ENCODE results near the gene PKN1.

Gene PKN1
- long read RNA-seq, transcript PKN1-201 (22 exons, 3,069 nt): minor isoform, 5 of 432 reads
- long read RNA-seq, transcript PKN1-202 (22 exons, 2,960 nt): major isoform, 290 of 432 reads
- long read RNA-seq, partial matches to known transcripts: 76 of 432 reads
- long read RNA-seq, other reads (novel, unspliced or antisense): 61 of 432 reads

DNA sequence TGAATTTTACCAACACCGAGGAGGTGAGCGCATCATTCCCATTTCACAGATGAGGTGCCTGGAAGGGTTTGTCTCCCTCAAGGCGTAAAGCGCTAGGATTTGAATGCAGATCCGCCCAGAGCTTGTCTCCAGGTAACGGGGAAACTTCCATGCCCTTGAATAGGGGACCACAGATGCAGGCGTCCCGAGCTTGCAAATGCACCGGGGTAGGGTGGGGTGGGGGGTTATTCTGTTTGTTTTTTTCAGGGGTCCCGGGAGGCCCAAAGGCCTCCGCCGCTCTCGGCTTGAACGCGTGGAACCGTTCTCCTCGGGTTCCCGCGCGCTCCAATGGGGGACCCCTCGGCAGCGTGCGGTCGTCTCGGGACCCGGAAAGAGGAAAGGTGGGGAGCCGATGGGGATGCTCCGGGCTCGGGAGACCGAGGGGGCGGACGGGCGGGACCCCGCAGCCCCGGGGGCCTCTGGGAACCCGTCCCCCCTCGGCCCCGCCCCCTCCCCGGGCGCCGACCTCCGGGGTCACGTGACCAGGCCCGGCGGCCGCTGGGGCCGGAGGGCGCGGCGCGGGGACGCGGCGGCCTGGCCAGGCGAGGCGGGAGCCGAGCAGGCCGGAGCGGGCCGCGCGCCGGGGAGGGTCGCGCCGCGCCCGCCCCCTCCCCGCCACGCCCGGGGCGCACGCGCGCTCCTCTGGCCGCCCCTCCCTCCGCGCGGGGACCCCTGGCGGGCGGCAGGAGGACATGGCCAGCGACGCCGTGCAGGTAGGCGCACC is at the start of gene PKN1:
PKN1 (plus strand) TSS at position 516 of the 763 bp plus-strand sequence; CDS start at position 732, 216 bp downstream.
- no peak for DNase-seq (ENCODE audit: low read depth in 1 of 2, low spot score in 1 of 2)
- Histone ChIP-seq H3K4me3 (replicated peaks; ENCODE audit: insufficient read depth, low read length) (peak within 1 kb of the TSS; percentile 77), H3K27ac (replicated peaks) (peak within 1 kb of the TSS; percentile 48), H3K27me3 (ENCODE audit: insufficient read depth, poor library complexity, severe bottlenecking) (no peaks in the 10 kb centered on the region)
- TF ChIP-seq, protein P1, sequence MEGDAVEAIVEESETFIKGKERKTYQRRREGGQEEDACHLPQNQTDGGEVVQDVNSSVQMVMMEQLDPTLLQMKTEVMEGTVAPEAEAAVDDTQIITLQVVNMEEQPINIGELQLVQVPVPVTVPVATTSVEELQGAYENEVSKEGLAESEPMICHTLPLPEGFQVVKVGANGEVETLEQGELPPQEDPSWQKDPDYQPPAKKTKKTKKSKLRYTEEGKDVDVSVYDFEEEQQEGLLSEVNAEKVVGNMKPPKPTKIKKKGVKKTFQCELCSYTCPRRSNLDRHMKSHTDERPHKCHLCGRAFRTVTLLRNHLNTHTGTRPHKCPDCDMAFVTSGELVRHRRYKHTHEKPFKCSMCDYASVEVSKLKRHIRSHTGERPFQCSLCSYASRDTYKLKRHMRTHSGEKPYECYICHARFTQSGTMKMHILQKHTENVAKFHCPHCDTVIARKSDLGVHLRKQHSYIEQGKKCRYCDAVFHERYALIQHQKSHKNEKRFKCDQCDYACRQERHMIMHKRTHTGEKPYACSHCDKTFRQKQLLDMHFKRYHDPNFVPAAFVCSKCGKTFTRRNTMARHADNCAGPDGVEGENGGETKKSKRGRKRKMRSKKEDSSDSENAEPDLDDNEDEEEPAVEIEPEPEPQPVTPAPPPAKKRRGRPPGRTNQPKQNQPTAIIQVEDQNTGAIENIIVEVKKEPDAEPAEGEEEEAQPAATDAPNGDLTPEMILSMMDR (IDR thresholded peaks at IDR 0.05; ENCODE audit: insufficient read depth, low read length): no peak
- TF ChIP-seq POLR2AphosphoS5 (IDR thresholded peaks at IDR 0.05; ENCODE audit: low read depth) (no peak), GABPA (IDR thresholded peaks at IDR 0.05; ENCODE audit: low read depth) (no peak), SPI1 (IDR thresholded peaks at IDR 0.05; ENCODE audit: borderline replicate concordance, low read depth) (no peak)
- TF ChIP-seq, protein P2, sequence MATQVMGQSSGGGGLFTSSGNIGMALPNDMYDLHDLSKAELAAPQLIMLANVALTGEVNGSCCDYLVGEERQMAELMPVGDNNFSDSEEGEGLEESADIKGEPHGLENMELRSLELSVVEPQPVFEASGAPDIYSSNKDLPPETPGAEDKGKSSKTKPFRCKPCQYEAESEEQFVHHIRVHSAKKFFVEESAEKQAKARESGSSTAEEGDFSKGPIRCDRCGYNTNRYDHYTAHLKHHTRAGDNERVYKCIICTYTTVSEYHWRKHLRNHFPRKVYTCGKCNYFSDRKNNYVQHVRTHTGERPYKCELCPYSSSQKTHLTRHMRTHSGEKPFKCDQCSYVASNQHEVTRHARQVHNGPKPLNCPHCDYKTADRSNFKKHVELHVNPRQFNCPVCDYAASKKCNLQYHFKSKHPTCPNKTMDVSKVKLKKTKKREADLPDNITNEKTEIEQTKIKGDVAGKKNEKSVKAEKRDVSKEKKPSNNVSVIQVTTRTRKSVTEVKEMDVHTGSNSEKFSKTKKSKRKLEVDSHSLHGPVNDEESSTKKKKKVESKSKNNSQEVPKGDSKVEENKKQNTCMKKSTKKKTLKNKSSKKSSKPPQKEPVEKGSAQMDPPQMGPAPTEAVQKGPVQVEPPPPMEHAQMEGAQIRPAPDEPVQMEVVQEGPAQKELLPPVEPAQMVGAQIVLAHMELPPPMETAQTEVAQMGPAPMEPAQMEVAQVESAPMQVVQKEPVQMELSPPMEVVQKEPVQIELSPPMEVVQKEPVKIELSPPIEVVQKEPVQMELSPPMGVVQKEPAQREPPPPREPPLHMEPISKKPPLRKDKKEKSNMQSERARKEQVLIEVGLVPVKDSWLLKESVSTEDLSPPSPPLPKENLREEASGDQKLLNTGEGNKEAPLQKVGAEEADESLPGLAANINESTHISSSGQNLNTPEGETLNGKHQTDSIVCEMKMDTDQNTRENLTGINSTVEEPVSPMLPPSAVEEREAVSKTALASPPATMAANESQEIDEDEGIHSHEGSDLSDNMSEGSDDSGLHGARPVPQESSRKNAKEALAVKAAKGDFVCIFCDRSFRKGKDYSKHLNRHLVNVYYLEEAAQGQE (IDR thresholded peaks at IDR 0.05; ENCODE audit: insufficient replicate concordance, low read depth): no peak

DNA sequence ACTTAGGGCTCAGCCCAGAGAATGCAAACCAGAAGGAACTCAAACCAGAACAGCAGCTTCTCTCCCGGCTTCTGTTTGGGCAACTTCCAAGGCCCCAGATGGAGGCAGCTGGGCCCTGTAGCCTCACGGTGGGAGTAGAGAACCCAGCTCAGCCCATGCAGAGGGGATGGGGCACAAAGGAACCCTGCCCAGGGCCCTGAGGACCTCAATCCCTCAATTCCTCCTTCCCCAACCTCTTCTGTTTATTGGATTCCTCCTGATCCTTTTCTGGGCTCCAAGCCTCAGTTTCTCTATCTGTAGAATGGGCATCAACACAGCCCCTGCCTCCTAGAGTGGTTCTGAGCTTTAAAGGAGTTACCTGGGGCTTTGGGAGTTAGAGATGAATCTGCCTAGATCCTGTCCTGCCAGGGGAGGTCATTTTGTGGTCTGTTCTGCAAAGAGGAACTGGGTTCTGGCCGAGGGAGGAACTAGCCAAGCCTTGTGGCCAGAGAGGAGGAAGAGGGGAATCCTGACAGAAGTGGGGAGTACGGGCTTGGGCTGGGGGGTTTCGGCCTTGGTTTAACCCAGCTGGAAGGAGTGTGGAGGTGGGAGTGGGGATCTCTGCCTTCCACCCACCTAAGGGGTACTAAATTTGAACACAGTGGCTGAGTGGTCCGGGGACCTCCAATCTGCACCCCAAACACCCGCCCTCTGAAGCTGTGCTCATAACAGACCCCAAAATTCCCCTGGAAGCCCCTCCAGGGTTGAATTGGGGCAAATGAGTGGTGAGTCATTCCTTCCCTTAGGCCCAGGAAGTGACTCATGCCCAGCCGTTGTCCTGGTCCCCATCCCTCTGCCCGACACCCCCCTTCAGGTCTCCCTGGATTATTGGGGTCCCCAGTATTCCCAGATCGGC is 49.2 kb upstream of the PKN1 start:
- H3K27ac ChIP-seq (replicated peaks): peak overlapping the region; percentile 98
- H3K4me3 ChIP-seq (replicated peaks; ENCODE audit: insufficient read depth, low read length): peak overlapping the region; percentile 61

More for the DNA sequence above, 49.2 kb upstream of the PKN1 start:
- H3K27me3 ChIP-seq (ENCODE audit: insufficient read depth, poor library complexity, severe bottlenecking): no peaks in the 10 kb centered on the region
- peak; percentile 88 to 95 for DNase-seq (ENCODE audit: low read depth in 1 of 2, low spot score in 1 of 2)
- TF ChIP-seq, protein P2 (IDR thresholded peaks at IDR 0.05; ENCODE audit: insufficient replicate concordance, low read depth): no peak
- TF ChIP-seq, protein P1 (IDR thresholded peaks at IDR 0.05; ENCODE audit: insufficient read depth, low read length): no peak
- peak; percentile 100 for TF ChIP-seq SPI1 (IDR thresholded peaks at IDR 0.05; ENCODE audit: borderline replicate concordance, low read depth)
- no peak for TF ChIP-seq GABPA (IDR thresholded peaks at IDR 0.05; ENCODE audit: low read depth)
- TF ChIP-seq POLR2AphosphoS5 (IDR thresholded peaks at IDR 0.05; ENCODE audit: low read depth): peak; percentile 69

Data from HL-60 (cell line).